GM18907 (cell line): ENCODE data around the gene CHST12.

Experiments
- ATAC-seq: cut with Tn5 transposase; IDR thresholded peaks from one replicate; pipeline ENCODE4 v1.9.1; 2021; ENCODE audit warnings: mild to moderate bottlenecking, moderate library complexity; ENCODE audit not compliant: unreplicated experiment

CHST12 gene

DNA sequence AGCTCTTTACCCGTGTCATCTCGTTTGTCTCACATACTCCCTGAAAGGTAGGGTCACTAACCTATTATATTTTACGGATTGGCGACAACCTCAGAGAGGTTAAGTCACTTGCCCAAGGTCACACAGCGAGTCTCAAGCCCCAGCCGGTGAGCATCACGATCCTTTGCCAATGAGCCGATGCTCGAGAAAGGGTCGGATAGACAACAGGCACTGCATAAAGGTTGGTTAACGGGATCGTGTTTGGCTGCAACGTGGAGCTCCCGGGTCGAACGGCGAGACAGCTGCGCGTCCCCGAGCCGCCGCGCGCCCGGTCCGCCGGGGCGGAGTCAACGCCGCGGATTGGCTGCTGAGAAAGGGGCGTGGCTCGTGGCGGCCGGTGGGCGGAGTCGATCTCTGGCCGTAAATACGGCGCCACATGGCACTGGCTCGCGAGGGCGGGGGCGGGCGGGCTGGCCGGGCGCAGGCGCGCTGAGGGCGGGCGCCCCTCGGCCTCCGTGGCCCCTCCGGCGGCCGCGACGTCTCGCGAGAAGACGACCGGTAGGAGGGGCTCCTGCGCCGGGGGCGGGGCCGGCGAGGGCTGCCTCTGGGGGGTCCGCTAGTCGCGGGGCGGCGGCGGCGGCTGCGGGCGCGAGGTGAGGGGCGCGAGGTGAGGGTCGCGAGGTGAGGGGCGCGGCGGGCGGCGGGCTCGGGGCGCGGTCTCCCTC lies at the start of gene CHST12:
CHST12 (plus strand) TSS at position 598 of the 704 bp plus-strand sequence. CDS start 29,029 bp downstream, outside the sequence.
- ATAC-seq, result peak; percentile 45

DNA sequence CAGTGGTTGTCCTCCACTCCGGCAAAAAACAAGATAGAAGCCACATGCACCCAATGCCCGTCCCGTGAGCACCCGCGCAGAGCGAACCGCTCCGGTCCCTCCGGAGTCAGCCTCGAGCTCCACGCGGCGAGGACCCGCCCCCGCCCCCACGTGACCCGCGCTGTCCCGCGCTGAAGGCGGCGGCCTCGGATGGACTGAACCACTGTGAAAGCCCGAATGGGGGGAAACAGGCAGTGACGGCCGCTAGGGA lies 49.5 kb upstream of the CHST12 start:
- peak; percentile 61 for ATAC-seq

DNA sequence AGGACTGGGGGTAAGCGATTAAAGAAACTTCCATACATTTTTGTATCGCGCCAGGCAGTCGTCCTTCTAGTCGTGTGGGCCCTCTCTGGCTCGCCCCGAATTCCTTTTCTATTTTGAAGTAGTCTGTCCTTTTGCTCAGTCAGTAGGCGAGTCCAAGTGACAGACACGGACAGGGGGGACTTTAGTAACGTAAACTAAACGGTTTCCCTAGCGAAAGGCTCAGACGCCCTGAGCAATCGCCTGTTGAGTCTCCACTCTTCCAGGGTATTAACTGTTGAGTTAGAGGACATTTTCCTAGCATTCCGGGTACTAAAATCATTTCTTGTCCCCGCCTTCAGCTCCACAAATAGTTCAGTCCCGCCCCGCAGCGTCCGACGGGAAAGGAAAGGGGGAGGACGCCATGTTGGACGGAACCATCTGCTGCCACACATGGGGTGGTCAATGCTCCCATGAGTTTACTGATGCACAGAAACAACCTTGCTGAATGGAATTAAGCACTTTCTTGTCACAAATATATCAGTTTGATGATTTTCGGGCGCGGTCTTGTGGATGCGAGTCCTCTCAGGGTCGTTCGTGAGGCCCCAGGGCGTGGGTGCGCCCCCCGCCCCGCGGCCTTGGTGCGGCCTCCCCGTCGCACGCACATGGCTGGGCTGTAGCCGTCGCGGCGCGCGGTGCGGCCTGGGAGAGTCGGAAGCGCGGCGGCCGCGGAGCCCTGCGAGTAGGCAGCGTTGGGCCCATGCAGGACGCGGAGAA lies 49.0 kb upstream of the CHST12 start, which contains the start of gene EIF3B:
EIF3B (plus strand) TSS at position 642 of the 753 bp plus-strand sequence; CDS start at position 737, 95 bp downstream.
- peak; percentile 78 for ATAC-seq

DNA sequence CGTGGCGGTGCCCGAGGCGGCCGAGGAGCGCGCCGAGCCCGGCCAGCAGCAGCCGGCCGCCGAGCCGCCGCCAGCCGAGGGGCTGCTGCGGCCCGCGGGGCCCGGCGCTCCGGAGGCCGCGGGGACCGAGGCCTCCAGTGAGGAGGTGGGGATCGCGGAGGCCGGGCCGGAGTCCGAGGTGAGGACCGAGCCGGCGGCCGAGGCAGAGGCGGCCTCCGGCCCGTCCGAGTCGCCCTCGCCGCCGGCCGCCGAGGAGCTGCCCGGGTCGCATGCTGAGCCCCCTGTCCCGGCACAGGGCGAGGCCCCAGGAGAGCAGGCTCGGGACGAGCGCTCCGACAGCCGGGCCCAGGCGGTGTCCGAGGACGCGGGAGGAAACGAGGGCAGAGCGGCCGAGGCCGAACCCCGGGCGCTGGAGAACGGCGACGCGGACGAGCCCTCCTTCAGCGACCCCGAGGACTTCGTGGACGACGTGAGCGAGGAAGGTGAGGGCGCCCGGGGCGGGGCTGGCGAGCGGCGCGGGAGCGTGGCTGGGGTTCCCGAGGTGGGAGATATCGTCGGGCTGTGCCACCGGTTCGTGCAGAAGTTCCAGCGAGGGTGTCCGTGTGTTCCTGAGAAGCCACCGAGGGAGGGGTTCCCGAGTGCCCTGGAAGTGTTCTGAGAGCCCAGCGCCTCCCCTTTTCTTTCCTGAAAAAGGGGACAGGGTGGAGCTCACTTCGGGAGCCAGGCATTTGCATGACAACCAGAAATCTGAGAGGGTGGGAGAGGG lies 48.3 kb upstream of the CHST12 start:
- ATAC-seq, result peak; percentile 24

DNA sequence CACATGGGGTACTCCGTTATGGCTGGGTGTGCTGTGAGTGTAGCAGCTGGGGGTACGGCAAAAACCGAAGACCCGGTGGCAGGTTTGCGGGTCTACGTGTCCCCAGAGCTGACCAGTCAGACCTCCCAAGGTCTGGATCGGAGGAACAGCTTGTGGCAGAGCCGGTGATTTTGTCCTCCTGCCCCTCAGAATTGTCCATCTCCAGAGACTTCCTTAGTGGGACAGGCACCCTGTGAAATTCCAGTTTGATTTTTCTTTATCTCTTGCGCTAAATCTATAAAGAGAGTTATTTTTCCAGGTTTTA lies 47.8 kb upstream of the CHST12 start:
- ATAC-seq, result no peak

DNA sequence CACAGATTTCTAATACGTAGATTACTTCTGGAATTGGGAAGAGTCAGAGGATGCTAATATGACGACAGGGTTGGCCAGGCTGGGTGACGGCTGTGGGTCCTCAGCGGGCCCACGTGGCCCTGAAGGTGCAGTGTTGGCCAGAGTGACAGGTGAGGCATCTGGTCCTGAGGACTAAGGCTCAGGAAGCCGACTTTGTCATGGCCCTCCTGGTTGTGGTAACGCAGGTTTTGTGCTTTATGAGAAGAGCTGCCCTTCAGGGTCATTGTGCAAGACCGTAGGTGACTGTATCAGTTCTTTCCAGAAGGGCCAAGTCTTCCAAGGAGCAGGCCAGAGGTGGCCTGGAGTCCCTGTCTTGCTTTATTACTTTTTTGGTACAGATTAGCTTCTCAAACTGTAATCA lies 46.2 kb upstream of the CHST12 start:
- ATAC-seq, result no peak

DNA sequence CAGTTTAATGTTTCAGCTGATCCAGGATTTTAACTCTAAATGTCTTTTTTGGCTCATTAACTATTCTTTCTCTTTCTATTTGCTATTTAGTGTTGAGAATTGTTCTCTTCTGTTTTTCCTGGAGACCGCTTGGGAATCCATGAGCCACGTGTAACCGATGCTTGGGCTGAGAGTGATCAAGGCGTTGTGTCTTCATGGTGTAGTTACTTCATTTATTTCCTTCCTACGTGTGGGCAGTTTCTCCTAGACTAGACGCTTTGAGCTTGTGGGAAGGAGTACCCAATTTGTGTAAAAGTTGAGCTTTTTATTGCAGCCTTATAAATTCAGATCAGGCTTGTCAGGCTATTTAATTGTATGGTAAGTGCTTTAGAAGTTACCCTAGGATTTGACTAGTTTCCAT lies 45.8 kb upstream of the CHST12 start:
- no peak for ATAC-seq

DNA sequence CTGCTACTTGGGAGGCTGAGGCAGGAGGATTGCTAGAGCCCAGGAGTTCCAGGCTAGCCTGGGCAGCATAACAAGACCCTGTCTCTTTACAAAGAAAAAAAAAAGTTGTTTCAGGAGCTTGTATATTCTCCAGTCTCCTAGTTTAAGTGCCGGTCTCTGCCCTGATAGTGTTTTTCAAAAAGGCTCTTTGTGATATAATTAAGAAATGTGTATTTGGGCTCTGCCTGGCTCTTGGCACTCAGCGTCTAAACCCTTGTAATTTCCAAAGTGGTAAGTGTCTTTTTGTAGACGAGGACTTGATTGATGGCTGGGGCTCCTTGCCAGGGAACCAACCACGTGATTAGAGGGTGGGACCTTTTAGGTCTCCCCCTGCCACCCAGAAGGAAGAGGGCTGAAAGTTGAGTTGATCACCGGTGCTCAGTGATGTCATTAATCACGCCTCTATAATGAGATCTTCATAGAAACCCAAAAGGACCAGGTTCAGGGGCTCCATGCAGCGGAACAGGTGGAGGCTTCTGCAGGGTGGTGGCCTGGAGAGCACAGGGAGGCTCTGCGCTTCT lies 44.4 kb upstream of the CHST12 start:
- no peak for ATAC-seq

DNA sequence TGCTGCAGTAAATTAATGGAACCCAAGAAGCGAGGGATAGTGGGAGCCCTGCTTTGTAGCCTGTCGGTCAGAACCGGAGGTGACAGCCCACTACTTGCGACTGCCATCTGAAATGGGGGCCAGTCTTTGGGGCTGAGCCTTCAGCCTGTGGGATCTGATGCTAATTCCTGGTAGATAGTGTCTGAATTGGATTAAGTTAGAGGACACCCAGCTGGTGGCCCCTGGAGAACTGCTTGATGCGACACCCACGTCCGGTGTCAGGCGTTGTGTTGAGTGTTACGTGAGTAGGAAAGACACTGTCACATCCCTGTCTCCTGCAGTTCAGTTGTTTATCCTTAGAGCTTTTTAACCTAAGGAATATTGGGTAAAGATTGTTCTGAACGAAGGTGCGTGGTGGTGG lies 43.8 kb upstream of the CHST12 start:
- no peak for ATAC-seq

DNA sequence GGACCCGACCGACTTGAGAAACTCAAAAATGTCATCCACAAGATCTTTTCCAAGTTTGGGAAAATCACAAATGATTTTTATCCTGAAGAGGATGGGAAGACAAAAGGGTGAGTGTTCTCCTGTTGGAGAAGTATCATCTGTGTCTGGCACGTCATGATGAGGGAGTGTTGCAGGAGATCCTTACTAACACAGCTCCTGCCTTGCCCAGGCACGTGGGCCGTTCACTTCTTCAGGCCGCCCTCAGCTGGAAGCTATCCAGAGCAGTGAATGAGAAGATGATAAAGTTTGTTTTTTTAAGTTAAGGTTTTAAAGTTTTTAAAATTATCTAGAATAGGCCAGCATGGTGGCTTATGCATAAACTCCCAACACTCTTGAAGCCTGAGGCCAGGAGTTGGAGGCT lies 42.6 kb upstream of the CHST12 start:
- no peak for ATAC-seq

DNA sequence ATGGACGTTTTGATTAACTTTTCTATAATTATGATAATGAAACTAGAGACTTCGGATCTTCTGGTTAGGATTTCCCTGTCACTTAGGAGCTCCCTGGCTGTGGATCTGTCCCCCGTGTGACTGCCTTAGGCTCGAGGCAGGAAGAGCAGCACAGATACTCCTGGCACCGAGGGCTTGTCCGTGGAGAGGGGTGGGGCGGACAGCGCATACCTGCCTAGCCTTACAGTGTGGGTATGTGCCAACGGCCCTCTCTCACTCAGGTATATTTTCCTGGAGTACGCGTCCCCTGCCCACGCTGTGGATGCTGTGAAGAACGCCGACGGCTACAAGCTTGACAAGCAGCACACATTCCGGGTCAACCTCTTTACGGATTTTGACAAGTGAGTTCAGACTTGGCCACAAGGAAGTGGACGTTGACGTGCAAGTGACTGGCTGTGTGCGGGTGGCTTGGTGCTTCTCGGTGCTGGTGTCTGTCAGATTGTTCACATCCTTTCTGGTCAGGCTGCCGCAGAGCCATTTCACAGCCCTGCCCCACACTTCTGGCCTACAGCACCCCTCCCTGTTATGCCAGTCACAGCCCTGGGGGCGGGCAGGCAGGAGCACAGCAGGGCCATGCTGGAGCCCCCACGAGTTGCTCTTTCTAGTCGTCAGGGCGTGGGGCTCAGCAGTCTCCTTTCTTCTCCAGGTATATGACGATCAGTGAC lies 40.9 kb upstream of the CHST12 start:
- ATAC-seq, result no peak

DNA sequence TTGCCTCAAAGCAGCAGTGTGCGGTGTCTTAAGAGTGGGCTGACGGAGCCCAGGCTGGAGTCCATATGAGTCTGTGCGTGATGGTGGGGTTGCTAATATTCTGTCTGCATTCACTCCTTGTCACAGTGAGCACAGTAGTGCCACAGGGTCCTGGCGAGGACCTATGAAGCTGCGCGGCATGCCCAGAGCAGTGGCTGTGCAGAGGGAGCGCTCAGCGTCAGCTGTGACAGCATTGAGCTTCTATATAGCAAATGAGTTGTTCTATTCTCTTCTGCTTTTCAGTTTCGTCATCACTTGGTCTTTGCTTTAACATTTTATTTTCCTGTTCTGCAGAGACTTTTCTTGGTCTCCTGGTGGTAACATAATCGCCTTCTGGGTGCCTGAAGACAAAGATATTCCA lies 34.3 kb upstream of the CHST12 start:
- no peak for ATAC-seq

DNA sequence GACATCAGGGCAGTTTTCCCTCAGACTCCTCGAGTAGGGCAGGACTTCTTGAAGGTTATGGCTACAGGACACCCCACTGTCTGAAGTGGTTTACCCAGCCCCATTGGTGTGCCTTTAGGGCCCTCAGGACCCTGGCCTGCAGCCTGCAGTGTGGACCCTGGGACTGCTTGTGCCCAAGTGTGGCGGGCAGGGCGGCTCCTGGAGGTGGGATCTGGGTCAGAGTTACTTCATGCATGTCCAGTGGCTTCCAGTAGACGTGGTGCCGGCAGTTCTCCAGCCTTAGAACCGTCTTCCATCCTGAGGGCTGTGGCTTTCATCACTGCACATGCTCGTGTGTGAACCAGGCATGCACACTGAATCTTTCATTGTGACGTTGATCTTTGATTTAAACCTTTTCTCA lies 32.1 kb upstream of the CHST12 start:
- ATAC-seq, result no peak

DNA sequence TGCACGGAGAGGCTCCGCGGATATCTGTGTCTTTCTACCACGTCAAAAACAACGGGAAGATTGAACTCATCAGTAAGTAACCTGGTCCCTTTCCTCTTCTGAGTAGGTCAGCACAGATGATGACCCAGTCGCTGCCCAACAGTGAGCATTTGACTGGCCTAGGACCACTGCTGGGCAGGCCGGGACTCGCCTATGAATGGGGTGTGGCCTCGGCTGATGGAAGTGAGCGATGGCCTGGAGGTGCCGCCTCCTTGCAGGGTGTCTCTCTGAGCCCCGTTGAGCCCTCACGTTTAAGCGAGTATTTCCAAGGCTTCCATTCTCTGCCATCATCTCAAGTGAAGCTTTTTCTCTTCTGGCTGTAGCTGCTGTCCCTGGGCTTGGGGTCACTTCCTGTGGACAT lies 30.7 kb upstream of the CHST12 start:
- ATAC-seq, result no peak

DNA sequence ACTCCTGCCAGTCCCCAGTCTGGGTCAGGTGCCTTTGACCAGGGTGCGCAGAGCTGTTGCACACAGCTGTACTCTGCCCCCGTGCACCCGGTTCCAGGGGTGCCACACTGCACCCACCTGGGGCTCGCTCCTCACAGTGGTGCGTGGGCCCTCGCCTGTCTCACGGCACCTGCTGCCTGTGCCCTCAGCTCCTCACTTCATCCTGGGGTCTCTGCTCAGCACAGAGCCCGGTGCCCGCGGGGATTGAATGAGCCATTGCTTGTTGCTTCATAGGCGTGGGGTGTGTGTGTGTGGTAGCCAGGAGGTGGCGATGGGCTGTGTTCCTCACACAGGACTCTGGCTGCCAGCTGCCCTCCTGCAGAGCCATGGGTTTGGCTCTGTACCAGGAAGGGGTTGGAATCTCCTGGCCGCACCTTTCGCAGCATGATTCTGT lies 30.3 kb upstream of the CHST12 start:
- no peak for ATAC-seq

DNA sequence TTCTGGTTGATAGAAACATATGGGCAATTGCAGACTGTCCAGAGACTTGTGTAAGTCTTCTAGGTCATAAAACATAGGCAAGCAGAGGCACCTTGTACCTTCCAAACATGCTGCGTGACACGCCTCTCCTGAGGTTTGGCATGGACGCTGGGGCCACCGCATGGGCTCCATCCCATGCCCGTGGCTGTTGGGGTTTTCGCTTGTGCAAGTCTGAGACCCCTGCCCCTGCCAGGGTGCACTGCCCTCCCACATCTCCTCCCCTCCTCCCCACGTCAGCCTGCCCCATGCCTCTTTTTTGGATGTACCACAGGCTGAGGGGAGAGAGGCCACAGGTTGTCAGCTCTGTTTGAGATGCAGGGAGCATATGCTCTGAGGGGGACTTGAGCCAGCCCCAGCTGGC lies 29.8 kb upstream of the CHST12 start:
- no peak for ATAC-seq

DNA sequence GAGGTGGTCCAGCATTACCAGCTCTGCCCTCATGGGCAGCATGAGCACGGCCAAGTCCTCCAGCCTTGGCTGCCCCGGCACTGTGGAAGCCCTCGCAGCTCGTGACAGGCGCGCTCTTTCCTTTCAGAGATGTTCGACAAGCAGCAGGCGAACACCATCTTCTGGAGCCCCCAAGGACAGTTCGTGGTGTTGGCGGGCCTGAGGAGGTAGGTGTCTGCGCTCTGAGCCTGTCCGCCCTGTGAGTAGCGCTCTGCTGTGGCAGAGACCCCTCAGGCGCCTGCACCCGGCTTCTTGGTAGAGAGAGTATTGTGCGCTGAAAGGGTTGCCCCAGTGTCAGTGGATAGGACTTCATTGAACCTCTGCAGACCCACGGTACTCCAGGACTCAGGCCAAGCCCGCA lies 29.0 kb upstream of the CHST12 start:
- no peak for ATAC-seq

DNA sequence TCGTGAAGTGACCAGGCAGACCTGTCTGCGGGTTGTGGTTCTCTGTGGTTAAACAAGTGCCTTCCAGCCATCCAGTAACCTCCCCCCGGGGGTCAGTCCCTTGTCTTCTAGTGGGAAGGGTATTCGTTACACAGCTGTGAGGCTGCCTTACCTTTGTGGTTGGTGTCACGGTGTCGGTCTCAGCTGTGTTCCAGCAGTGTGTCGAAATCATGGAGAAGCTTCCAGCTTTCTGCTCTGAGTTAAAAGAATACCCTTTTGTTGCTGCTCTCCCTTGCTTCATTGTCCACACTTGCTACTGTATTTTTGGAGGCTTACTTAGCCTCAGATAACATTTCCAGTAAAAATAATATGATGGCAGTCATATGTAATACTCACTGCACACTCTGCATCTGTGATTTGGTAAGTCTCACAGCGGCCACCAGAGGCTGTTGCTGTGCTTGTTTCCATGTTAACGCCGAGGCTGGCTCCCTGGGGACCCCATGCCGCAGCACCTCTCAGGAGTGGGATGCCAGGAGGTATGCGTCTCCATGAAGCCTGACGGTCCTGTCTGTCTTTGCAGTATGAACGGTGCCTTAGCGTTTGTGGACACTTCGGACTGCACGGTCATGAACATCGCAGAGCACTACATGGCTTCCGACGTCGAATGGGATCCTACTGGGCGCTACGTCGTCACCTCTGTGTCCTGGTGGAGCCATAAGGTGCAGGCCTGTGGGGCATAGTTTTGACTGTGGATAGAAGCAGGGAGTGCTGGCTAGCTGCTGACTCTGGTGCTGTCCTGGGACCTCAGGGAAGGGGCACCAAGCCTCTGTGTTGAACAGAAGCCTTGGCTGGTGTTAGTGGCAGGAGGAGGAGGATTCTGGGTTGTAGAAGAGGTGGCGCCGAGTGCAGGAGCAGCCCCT lies 28.3 kb upstream of the CHST12 start:
- no peak for ATAC-seq

DNA sequence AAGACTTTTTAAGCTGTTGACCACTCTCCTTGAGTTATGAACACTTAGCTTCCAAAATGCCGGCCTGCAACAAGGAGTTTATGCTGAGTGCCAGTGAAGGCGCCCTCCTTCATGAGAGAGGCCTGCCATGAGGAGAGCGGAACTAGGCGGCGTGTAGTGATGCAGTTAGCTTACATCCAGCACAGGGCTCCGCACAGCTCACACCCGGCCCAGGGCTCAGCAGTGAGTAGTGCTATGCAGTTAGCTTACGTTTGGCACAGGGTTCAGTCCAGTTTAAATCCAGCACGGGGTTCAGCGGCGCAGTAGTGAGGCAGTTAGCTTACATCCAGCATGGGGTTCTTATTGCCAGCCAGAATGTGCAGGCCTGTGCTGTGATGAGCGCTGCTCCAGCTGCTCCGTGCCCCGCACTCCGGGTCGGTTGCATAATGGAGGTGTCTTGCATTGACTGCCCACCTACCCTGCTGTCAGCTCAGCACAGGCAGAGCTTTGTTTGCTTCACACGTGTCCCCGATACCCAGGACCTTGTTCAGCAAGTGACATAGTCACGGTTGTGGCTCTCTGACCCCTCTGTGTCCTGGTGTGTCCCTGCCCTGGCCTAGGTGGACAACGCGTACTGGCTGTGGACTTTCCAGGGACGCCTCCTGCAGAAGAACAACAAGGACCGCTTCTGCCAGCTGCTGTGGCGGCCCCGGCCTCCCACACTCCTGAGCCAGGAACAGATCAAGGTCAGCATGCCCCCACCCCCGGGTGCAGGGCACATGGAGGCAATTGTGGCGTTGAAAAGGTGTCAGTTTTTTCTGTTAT lies 26.9 kb upstream of the CHST12 start:
- no peak for ATAC-seq
